CD4-positive, alpha-beta T cell (primary cell): ENCODE data around the gene CBLN2. TPM values are rescaled to one million over a fixed set of nuclear protein-coding genes. Genes with fewer than 3 reads are reported as not detected.

Experiments
- ATAC-seq: fragments of 200-7000 bp; cut with Tn5 transposase; one replicate; pipeline ENCODE4 v1.10.0; 2022; ENCODE audit warnings: mild to moderate bottlenecking; ENCODE audit not compliant: poor library complexity
- CTCF ChIA-PET: fragments of 350-600 bp; sonication (Branson Sonifier 250); formaldehyde crosslinking; loops from one replicate; lab custom pipeline; 2021; ENCODE audit warnings: antibody characterized with exemption, inconsistent platforms; lab: Charles Lee
- POLR2A ChIA-PET: fragments of 350-600 bp; sonication (Branson Sonifier 250); formaldehyde crosslinking; loops from one replicate; lab custom pipeline; 2021; ENCODE audit warnings: antibody characterized with exemption, inconsistent platforms; lab: Charles Lee
- DNase-seq, 14 experiments: peaks; one replicate each; pipeline ENCODE4 v3.0.0-alpha.2; 2013 to 2020; ENCODE audit warnings: mixed read lengths in 2 of 14
- H3K27ac ChIP-seq, 2 donors: one replicate each; pipeline versions ENCODE4 v1.5.1 to v1.7.0; 2013; ENCODE audit warnings: low read length in 2 of 2, low read depth in 1 of 2, mild to moderate bottlenecking in 1 of 2
- H3K27me3 ChIP-seq, 2 experiments: 1 replicate in 1 of 2; 2 replicates in 1 of 2; pipeline versions ENCODE4 v1.6.1 to v1.7.0; 2013; ENCODE audit warnings: low read length in 2 of 2, control low read depth in 1 of 2, mild to moderate bottlenecking in 1 of 2, moderate library complexity in 1 of 2; ENCODE audit not compliant: insufficient read depth in 2 of 2, control insufficient read depth in 1 of 2
- H3K36me3 ChIP-seq: one replicate; pipeline ENCODE4 v1.6.1; 2013; ENCODE audit warnings: low read length, control low read depth; ENCODE audit not compliant: insufficient read depth
- H3K4me1 ChIP-seq: one replicate; pipeline ENCODE4 v1.6.1; 2013; ENCODE audit warnings: low read length, control low read depth; ENCODE audit not compliant: insufficient read depth
- H3K4me3 ChIP-seq: one replicate; pipeline ENCODE4 v1.5.1; 2013; ENCODE audit warnings: mild to moderate bottlenecking, low read length, moderate library complexity
- H3K9me3 ChIP-seq, 2 experiments: 1 replicate in 1 of 2; 2 replicates in 1 of 2; pipeline versions ENCODE4 v1.6.1 to v1.7.0; 2013; ENCODE audit warnings: low read length in 2 of 2, mild to moderate bottlenecking in 2 of 2, control low read depth in 1 of 2, moderate library complexity in 1 of 2; ENCODE audit not compliant: control insufficient read depth in 1 of 2, insufficient read depth in 1 of 2
- H3K27ac Mint-ChIP-seq: one replicate; pipeline ENCODE4 v1.8.0; 2020; ENCODE audit warnings: mixed read lengths
- H3K27me3 Mint-ChIP-seq: one replicate; pipeline ENCODE4 v1.8.0; 2021; ENCODE audit warnings: mixed read lengths
- H3K36me3 Mint-ChIP-seq: one replicate; pipeline ENCODE4 v1.8.0; 2021; ENCODE audit warnings: low read depth, mixed read lengths
- H3K4me1 Mint-ChIP-seq: one replicate; pipeline ENCODE4 v1.8.0; 2021; ENCODE audit warnings: low read depth, mixed read lengths
- H3K4me3 Mint-ChIP-seq: one replicate; pipeline ENCODE4 v1.8.0; 2020; ENCODE audit warnings: mild to moderate bottlenecking, mixed read lengths
- H3K9me3 Mint-ChIP-seq: one replicate; pipeline ENCODE4 v1.8.0; 2020; ENCODE audit warnings: mixed read lengths
- CTCF ChIP-seq: fragments of 200-600 bp; IDR thresholded peaks from one replicate; pipeline ENCODE4 v1.8.0; 2022; ENCODE audit warnings: antibody characterized with exemption, mild to moderate bottlenecking
- intact Hi-C, 2 experiments: fragments of 100-400 bp; cut with DNase I in 1 of 2; cut with micrococcal nuclease in 1 of 2; formaldehyde crosslinking; loops; one replicate each; pipeline versions ENCODE4 v1.15.1 to v1.9.0; 2023 to 2025; cut with DNase I, micrococcal nuclease
- total RNA-seq, 174 experiments: library from RNA in 2 of 174; stranded (reverse) in 2 of 174; gene quantifications; one replicate each; pipeline ENCODE4 v1.2.3 and lab custom pipeline; 2021 to 2026

The CBLN2 gene
- total RNA-seq, 2 experiments from 2014 or later: not detected

GRCh38 chr18:72502671-72503431, 41.3 kb downstream of the CBLN2 start:
- ATAC-seq (no peak), DNase-seq (peak in 1 of 14 experiments; percentile 5)
- no peaks in the 10 kb centered on the region for H3K27me3 Mint-ChIP-seq
- no peaks in the 10 kb centered on the region for H3K36me3 Mint-ChIP-seq
- Histone ChIP-seq H3K27ac (no peak overlapping the region), H3K4me3 (no peak overlapping the region), H3K9me3 (peaks cover 0 to 12% of the 10 kb centered on the region in 2 experiments), H3K27me3 (no peaks in the 10 kb centered on the region), H3K4me1 (no peaks in the 10 kb centered on the region), H3K36me3 (no peaks in the 10 kb centered on the region)
- POLR2A ChIA-PET: no interaction called here
- no peak overlapping the region for H3K4me3 Mint-ChIP-seq
- intact Hi-C loops: no loop called here
- H3K4me1 Mint-ChIP-seq: no peaks in the 10 kb centered on the region
- CTCF ChIA-PET: no interaction called here
- TF ChIP-seq CTCF: no peak
- no peak overlapping the region for H3K27ac Mint-ChIP-seq
- no peaks in the 10 kb centered on the region for H3K9me3 Mint-ChIP-seq

DNA sequence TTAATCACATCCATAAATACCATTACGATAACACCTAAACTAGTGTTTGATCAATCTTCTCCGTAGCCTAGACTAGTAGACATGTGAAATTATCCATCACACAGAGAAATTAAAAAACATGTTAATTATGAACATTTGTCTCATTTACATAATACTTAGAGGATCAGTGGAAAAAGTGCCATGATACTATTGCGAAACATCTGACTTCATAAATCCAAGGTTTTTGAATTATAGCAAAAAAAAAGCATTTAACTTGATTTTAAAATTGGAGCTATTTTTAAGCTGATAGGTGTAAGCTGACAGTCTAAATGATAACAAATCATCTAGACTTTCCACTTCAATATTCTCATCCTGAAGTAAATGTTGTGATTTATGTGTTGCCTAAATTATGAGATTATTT, 51.6 kb downstream of the CBLN2 start:
- Mint-ChIP-seq H3K4me3 (no peak overlapping the region), H3K27ac (no peak overlapping the region), H3K27me3 (no peaks in the 10 kb centered on the region), H3K9me3 (no peaks in the 10 kb centered on the region), H3K36me3 (no peaks in the 10 kb centered on the region), H3K4me1 (no peaks in the 10 kb centered on the region)
- no peaks in the 10 kb centered on the region for H3K4me1 ChIP-seq
- no peak for ATAC-seq
- H3K4me3 ChIP-seq: no peak overlapping the region
- DNase-seq: no peak
- H3K36me3 ChIP-seq: no peaks in the 10 kb centered on the region
- no peaks in the 10 kb centered on the region for H3K27me3 ChIP-seq
- ChIA-PET POLR2A (no interaction called here), CTCF (no interaction called here)
- intact Hi-C loops: no loop called here
- TF ChIP-seq CTCF: no peak
- H3K27ac ChIP-seq: no peak overlapping the region
- no peaks in the 10 kb centered on the region for H3K9me3 ChIP-seq
